Cerebellar cortex (tissue), 1 donor: ENCODE measurements around the gene KLHL3.

Experiments
- DNase-seq: peaks from one replicate; pipeline ENCODE4 v3.0.0-alpha.2; 2015; ENCODE audit warnings: low spot score

KLHL3 gene

DNA sequence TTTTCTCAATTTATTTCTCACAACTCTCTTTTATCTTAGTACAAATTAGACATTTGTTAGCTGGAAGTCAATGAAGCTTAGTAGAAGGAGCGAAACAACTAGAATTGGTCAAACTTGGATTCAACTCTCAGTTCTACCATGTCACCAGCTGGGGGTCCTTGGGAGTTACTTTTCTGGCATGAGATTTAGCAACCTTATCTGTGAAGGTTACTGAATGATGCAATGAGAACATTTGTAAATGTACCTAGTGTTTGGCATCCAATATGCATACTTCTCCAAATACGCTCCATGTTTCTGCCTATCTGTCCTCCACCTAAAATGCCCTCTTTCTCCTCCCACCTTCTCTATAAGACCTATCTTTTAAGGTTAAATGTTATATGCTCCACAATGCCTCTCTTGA lies 12.0 kb upstream of the KLHL3 start:
- no peak for DNase-seq

DNA sequence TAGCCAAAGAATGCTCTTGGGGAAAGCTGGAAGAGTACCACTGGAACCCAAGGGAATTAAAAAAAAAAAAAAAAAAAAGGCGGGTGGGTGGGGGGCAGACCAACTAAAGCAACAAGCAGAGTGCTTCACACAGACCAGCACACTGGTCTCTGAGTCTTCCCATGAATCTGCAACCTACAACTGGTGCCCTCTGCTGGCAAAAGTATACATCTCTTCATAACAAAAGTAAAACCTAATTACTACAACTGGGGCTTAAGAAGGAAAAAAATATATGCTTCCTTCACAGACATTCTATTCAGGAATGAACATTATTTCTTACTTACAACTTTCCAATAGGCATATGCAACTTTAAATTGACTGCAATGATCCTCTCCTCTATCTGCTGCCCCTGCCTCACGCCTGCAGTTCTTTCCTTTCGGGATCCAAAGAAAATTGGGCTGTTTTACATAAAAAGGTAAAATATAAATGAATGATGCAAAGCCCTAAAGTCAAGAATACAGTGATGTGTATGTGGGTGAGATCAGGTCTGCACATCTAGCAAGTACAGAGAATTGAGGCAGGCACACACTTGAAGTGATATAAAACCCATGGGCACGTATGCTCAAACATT lies 7.2 kb upstream of the KLHL3 start:
- DNase-seq = peak; percentile 92

DNA sequence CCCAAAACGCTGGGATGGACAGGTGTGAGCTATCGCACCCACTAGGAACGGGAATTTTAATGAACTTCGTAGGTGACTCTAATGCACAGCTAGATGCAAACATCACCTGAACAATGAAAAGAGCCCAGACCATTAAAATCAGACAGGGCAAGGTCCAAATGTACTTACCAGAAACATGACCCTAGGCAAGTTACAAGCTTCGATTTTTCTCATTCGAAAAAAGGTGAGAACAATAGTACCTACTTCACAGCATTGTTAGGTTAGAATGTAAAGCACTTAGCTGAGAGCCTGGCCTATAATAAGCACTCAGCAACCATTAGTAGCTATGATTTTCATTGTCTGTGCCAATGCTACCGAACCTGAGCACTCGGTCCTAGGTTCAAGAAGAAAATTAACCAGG lies 5.8 kb upstream of the KLHL3 start:
- DNase-seq = no peak

DNA sequence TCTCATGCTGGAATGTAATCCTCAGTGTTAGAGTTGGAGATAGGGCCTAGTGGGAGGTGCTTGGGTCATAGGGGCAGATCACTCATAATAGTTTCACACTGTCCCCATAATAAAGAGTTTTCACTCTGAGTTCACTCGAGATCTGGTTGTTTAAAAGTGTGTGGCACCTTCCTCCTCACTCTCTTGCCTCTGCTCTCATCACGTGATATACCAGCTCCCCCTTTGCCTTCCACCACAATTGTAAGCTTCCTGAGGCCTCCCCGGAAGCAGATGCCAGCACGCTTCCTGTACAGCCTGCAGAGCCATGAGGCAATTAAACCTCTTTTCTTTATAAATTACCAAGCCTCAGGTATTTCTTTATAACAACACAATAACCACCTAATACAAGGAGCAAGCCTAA lies 3.8 kb upstream of the KLHL3 start:
- no peak for DNase-seq

DNA sequence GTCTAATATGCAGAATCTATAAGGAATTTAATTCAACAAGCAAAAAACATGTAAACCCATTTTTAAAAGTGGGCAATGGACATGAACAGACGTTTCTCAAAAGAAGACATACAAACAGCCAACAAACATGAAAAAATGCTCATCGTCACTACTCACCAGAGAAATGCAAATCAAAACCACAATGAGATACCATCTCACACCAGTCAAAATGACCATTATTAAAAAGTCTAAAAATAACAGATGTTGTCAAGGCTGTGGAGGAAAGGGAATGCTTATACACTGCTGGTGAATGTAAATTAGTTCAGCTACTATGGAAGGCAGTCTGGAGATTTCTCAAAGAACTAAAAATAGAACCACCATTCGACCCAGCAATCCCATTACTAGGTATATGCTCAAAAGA lies 3.1 kb upstream of the KLHL3 start:
- no peak for DNase-seq

DNA sequence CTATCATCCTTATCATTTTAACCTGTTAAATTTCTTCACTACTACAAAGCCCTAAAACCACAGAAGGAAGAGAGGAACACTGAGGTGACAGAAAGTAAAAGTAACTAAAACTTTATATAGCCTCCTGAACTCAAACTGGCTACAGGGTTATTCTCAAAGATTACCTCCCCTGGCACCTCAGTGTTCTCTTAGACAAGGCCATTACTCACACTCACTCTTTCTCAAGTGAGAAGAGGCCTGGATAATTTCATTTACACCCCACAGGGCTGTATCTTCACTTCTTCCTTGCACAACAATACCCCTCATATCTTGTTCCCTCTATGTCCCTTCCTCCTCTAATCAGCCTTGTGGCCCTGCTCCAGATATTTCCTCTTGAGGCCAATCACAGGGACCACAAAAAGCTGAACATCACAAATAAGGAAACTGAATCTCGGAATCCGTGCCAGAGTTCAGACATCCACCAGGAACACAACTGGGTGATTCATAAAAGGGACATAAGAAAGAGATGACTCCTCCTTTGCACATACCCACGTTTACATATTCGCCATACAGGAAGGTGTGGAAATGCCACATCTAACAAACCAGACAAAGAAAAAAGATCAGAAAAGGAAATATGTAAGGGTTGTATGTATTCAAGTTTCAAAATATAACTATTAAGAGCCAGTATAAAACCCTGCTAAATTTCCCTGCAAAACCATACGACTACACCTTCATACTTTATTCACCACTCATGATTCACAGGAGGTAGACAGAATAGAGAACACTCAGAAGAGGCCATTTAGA lies 1.7 kb upstream of the KLHL3 start:
- no peak for DNase-seq

DNA sequence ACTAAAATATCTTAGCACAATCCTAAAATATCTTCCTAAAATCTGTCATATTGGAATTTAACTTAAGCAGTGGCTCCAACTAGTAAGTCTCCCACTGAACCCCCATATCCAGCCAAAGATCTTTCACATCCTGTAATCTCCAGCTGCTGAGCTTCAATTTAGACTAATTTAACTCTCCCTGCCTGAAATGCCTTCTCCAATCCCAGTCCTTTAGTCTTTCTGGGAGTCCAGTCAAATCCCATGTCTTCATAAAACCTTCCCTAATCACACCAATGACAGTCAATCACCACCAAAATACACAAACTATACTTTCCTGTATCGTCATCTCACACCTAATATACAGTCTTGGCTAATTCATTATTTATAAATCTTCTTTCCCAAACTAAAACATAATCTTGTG lies 607 bp upstream of the KLHL3 start:
- no peak for DNase-seq

DNA sequence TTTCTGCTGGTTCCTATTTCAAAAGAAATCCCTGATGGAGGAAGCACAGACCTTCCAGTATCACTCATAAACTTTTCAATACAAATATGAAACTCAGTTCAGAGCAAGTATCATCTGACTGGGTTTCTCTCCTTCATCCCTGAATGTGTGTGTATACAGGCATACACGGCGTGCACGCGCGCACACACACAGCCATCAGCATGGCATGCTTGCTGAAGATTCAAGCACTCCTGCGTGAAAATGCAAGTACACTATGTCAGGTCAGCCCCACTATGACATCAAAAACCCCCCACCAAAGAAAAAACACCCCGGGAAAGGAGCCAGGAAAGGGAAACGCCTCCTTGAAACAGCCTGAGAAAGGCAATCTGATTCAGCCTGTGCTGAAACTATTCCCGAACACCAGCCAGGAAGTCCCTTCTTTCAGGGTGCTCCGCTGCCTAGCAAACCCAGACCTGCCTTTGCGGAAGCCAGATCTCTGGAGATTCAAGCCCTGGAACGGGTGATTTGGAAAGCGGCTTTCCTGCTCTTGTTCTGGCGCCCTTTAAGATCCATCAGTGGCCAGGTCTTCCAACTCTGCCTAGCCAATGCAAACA lies 831 bp downstream of the KLHL3 start:
- DNase-seq = peak; percentile 63

DNA sequence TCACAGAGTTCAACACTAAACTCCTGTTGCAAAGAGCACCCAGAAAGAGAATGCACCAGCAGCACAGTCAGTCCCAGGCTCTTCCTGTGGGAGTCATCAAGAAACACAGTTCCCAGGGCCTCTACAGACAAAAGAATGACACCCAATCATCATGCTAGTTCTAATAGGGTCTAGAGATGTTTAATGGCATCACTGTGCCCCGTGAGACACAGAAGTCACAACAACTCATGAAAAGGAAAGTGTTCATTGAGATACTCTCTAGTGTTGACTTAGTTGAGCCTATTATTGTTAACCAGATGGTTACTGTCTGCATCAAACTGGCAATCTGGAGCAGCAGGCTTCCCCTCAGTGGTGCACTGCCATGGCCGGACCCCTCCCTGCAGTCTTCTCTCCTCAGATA lies 1.6 kb downstream of the KLHL3 start:
- no peak for DNase-seq

DNA sequence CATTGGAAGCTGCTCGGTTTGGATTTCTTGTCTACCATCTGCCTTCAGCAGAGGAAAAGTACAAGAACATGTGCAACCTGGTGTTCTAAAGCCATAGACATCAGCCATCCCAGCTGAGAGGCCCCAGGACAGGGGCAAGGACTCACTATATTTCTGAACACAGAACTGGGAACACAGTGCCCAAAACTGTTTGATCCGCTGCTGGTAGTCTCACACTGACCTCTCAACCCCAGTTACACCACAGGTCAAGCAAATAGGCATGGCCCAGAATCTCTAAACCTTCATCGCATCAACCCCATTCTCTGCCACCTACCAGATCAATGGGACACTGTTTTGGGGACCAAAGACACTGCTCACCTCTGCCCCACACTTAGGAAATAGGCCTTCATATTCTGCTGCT lies 2.0 kb downstream of the KLHL3 start:
- DNase-seq = no peak

DNA sequence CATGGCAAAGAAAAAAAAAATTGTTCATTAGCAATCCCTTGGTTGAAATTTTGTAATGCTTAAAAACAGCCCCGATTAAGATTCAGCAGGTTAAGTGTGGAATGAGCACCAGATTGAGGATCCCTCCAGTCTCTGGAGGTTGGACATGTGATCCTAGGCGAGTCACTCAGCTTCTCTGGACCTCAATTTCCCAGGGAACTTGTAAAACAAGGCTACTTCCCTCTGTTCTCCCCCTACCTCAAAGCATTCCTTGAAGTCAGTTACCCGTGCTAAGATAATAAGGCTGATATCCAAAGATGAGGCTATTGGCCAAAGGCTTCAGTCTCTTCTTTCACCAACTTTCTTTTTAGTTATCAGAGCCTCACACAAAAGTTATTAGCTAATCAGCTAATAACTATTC lies 2.9 kb downstream of the KLHL3 start:
- DNase-seq = no peak

DNA sequence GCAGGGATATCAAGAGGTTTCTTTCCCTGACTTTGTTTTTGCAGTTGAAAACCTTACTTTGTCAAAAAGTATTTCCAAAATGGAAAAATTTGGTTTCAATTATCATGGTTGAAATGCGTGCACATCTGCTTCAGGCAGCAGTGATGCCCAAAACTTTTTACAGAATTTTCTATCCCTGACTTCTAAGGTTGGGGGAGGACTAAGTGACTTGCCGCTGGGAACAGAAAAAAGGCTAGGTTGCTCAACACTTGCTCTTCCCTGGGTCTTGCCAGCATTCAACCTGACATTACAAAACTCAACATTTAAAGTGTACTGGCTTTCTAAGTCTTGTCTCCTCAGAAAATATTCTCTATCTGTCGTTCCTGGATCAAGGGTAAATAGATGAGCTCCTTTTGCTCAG lies 4.7 kb downstream of the KLHL3 start:
- DNase-seq = no peak

DNA sequence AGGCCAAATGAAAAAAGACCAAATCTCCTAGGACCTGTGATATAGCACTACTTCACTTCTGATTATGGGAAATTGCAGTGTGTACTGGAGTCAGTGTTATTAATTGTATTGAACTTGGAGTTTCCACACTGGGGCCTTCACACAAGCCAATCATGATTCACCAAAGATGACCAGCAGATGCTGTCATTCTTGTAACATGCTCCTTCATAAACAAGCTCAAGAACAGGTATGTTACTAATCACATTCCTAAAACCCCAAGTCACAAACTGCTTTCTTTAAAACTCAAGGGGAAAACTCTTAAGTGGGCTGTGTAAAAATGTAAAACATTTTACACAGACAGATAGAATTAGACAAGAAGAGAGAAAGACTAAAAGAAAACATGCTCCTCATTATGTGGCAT lies 5.6 kb downstream of the KLHL3 start:
- no peak for DNase-seq

DNA sequence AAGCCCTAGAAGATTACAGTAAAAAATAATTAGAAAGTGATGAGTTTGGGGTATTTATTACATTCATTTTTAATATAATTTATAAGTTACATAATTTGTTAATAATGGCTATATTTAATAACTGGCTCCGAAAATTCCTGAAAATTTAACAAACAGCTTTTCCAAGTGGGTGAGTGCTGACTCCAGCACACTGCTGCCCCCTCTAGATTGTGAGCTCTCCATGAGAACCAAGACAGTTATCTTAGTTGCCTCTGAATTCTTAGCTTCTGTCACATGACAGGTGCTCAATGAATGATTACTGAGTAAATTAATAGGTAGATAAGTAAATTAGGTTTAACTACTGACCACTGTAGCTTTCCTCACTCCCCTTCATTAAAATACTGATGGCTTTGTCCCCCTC lies 7.8 kb downstream of the KLHL3 start:
- DNase-seq = no peak

DNA sequence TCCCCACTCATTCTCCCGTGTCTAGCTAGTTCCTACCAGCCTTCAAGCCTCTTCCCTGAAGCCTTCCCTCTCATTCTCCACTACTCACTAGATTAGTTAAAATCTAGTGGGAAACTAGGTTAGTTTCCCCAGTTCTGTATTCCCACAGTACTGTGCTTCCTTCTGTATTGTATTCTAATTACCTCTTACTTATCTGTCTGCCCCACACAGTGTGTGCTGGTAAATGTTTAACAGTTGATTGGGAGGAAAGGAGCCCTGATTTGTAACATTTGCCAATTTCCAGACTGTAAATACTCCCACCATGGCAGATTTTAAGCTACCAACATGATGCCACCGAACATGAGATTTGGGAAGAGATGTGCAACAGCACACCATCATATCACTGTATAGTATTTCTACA lies 8.3 kb downstream of the KLHL3 start:
- no peak for DNase-seq

DNA sequence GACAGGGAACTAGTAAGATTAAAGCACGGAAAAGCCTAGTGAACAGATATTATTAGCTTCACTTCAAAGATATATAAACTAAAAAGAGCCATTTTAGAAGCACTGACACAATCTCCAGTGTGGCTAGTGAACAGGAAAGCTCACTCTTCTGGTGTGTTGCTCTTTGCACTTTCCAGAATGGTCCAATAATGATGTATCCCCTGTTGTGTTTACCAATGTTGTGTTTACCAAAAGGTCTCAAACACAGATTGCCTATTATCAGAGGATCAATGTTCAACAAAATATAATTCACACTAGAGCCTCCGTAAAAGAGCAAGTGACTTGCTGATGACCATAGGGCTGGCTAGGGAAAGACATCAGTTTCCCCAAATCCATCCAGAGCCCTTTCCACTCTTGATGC lies 11.6 kb downstream of the KLHL3 start:
- no peak for DNase-seq

DNA sequence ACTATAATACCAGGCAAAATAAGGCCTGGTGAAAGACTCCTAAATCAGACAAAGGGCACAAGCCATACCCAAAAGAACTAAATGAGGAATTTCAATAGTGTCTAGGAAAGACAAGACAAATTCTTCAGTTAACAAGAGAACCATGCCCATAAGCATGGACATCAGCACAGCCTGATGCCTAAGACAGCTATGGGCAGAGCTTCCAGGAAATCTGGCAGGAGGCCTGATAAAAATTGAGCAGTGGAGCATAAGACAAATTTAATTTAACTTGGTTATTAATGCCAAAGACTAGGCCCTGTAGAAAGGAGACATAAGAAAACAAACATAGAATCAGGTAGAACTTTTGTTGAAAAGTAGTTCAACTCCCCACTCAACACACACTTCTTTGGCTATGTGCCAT lies 17.3 kb downstream of the KLHL3 start:
- peak; percentile 95 for DNase-seq

DNA sequence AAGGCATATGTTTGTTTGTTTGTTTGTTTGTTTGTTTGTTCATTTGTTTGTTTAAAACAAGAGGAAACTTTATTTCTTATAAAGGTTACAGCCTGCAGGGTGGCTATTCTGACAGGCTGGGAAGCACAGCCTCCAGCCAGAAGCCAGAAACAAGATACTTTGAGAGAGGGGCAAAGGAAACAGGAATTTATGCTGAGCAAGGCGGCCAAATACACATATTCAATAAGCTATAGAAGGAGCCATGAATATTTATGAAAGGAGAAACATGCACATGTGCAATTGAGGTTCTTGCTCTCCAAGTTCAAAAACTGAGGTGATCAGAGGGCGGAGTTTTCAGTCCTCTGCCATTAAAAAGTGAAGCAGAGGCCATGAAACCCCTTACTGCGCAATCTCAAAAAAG lies 19.6 kb downstream of the KLHL3 start:
- DNase-seq = no peak

DNA sequence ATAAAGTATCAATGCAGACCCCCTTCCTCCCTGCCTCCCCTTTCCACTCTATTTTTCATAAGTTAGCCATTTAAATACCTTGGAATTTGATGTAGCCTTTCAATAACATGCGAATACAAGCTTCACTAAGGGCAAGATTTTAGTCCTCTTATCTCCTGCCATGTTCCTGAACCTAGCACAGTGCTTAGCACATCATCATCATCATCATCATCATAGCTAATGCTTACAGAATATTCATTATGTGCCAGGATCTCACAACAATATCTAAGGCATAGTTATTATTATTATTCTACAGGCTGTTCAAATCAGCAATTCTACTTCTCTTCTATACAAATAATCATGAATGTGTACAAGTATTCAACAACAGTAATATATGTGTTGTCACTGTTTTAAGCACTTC lies 20.4 kb downstream of the KLHL3 start:
- DNase-seq = no peak

DNA sequence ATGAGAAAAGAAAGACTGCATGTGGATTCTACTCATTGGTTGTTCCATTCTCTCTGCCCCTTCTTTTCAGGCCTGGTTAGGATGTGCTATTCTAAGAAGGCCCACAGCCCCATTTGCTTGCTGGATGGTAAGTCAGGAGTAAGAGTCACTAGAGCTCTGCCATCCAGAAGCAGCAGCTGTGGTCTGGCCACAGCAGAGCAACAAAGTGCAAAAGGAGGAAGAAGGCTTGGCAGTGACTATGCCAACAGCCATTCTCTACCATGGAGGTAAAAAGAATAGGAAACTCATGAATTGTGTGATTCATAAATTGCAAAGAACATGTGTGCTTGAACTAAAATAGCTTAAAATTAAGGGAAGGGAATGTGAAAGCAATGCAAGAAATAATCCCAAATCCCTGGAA lies 20.9 kb downstream of the KLHL3 start:
- no peak for DNase-seq

DNA sequence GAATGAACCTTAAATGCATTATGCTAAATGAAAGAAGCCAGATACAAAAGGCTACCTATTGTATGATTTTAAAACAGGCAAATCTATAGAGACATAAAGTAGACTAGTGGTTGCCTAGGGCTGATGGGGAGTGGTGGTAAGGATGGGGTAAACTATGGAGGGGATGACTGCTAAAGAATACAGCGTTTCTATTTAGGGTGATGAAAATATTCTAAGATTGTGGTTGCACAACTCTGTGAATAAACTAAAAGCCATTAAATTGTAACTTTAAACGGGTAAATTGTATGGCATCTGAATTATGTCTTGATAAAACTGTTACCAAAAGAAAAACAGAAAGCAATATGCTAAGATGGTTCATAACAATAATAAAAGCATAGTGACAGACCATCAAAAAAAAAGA lies 21.4 kb downstream of the KLHL3 start:
- DNase-seq = no peak

DNA sequence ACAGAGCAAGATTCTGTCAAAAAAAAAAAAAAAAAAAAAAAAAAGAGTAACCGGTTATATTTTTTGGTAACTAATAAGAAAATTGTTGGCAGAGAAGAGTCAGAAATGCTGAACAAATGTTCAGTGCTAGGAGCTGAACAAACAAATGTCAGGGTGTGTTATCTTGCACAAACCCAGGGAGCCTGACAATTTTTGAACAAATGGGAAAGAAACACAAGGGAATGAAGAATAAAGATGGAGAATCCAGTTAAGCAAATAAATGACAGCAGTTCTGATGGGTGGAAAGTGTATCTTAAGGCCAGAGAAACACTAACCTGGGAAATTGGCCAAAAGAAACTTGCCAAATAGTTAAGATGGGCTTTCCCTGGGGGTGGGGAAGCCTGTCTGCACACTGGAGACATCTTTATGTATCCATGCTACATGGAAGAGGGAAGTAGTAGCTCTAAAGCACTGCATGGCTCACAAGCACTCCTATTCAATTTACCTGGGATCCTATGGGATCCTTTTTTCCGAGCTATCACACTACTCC lies 23.7 kb downstream of the KLHL3 start:
- no peak for DNase-seq

DNA sequence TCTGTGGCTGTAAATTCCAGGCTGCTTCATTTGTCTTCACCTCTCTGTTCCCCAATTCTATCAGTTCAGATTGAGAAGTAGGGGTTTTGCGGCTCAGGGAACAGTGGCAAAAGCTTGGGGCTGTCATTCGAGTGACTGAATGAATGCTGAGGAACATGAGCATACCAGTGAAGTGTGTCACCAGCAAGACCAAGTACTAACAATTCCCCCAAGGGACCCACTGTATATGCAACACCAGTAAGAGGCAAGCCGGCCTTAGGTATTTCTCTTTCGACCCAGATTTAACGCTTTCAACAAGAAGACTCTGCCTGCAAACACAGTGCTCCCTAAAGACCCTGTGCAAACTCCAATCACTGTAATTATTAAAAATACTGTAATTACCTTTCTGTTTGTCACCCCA lies 25.8 kb downstream of the KLHL3 start:
- no peak for DNase-seq
